UCSD-AML1 (cell line): ENCODE measurements around the gene ST7.

Experiments used
- DNase-seq: peaks from one replicate; lab custom pipeline; 2025; ENCODE audit not compliant: unreplicated experiment; lab: John Stamatoyannopoulos, UW

Gene ST7

GRCh38 chr7:117051808-117052207 is 98.5 kb downstream of the ST7 start:
- DNase-seq = no peak

GRCh38 chr7:117053432-117053831 is 100.1 kb downstream of the ST7 start:
- DNase-seq = no peak

GRCh38 chr7:117061751-117062150 is 108.5 kb downstream of the ST7 start:
- DNase-seq = no peak

GRCh38 chr7:117062300-117062699 is 109.0 kb downstream of the ST7 start:
- DNase-seq = no peak

- no peak for DNase-seq
Observed at GRCh38 chr7:117064688-117065087, 111.4 kb downstream of the ST7 start.

GRCh38 chr7:117065571-117066150 is 112.4 kb downstream of the ST7 start:
- no peak for DNase-seq

- DNase-seq = no peak
Observed at GRCh38 chr7:117066668-117067067, 113.4 kb downstream of the ST7 start.

- no peak for DNase-seq
Observed at GRCh38 chr7:117067340-117067739, 114.0 kb downstream of the ST7 start.

GRCh38 chr7:117068511-117069145 is 115.3 kb downstream of the ST7 start:
- no peak for DNase-seq

GRCh38 chr7:117069379-117069778 is 116.1 kb downstream of the ST7 start:
- DNase-seq = no peak

- no peak for DNase-seq
Observed at GRCh38 chr7:117071551-117071950, 118.2 kb downstream of the ST7 start.

GRCh38 chr7:117072620-117073118 is 119.4 kb downstream of the ST7 start:
- DNase-seq = peak; percentile 42

- no peak for DNase-seq
Observed at GRCh38 chr7:117074378-117074777, 121.1 kb downstream of the ST7 start.

GRCh38 chr7:117075934-117076333 is 122.6 kb downstream of the ST7 start:
- DNase-seq = no peak

- no peak for DNase-seq
Observed at GRCh38 chr7:117076426-117076943, 123.2 kb downstream of the ST7 start.

GRCh38 chr7:117077658-117078057 is 124.4 kb downstream of the ST7 start:
- DNase-seq = no peak

GRCh38 chr7:117082647-117083046 is 129.3 kb downstream of the ST7 start:
- no peak for DNase-seq

- no peak for DNase-seq
Observed at GRCh38 chr7:117083648-117084047, 130.3 kb downstream of the ST7 start.

GRCh38 chr7:117084286-117084685 is 131.0 kb downstream of the ST7 start:
- no peak for DNase-seq

- no peak for DNase-seq
Observed at GRCh38 chr7:117085275-117085674, 132.0 kb downstream of the ST7 start.

- no peak for DNase-seq
Observed at GRCh38 chr7:117085769-117086463, 132.6 kb downstream of the ST7 start.

- DNase-seq = peak; percentile 11
Observed at GRCh38 chr7:117086788-117087187, 133.5 kb downstream of the ST7 start.
